Measurements from ENCODE around the gene RCCD1.

The RCCD1 gene

GRCh38 chr15:90931828-90932659 lies 22.6 kb upstream of the RCCD1 start, which contains the start of gene HDDC3:
HDDC3 (minus strand) TSS chr15:90932549; CDS start chr15:90932540, 9 bp downstream.
- no peaks in the 10 kb centered on the region for H3K36me3 ChIP-seq (ENCODE audit: control insufficient read depth, insufficient read depth, low read length)
- DNase-seq: peak; percentile 71 to 82 (median 76)
- H3K4me1 ChIP-seq (ENCODE audit: control insufficient read depth, insufficient read depth, low read length, poor library complexity, severe bottlenecking): peaks cover 43% of the 10 kb centered on the region
- H3K4me3 ChIP-seq (ENCODE audit: insufficient read depth, low read depth, low read length, poor library complexity, severe bottlenecking): peak within 1 kb of the TSS; percentile 74
- no peaks in the 10 kb centered on the region for H3K27me3 ChIP-seq (replicated peaks; ENCODE audit: control insufficient read depth, insufficient read depth, low read length, poor library complexity, severe bottlenecking)
- H3K27ac ChIP-seq (ENCODE audit: insufficient read depth, low read length, poor library complexity, severe bottlenecking): peak within 1 kb of the TSS; percentile 83
- H3K9me3 ChIP-seq (ENCODE audit: control insufficient read depth, low read length): no peaks in the 10 kb centered on the region

GRCh38 chr15:90932660-90932991 lies 22.1 kb upstream of the RCCD1 start:
- Histone ChIP-seq H3K27ac (ENCODE audit: insufficient read depth, low read length, poor library complexity, severe bottlenecking) (peak overlapping the region; percentile 83), H3K4me3 (ENCODE audit: insufficient read depth, low read depth, low read length, poor library complexity, severe bottlenecking) (peak overlapping the region; percentile 74), H3K36me3 (ENCODE audit: control insufficient read depth, insufficient read depth, low read length) (no peaks in the 10 kb centered on the region), H3K4me1 (ENCODE audit: control insufficient read depth, insufficient read depth, low read length, poor library complexity, severe bottlenecking) (peaks cover 43% of the 10 kb centered on the region), H3K9me3 (ENCODE audit: control insufficient read depth, low read length) (no peaks in the 10 kb centered on the region), H3K27me3 (replicated peaks; ENCODE audit: control insufficient read depth, insufficient read depth, low read length, poor library complexity, severe bottlenecking) (no peaks in the 10 kb centered on the region)
- no peak for DNase-seq

GRCh38 chr15:90933301-90933700 lies 21.4 kb upstream of the RCCD1 start:
- DNase-seq: no peak
- Histone ChIP-seq H3K9me3 (ENCODE audit: control insufficient read depth, low read length) (no peaks in the 10 kb centered on the region), H3K4me3 (ENCODE audit: insufficient read depth, low read depth, low read length, poor library complexity, severe bottlenecking) (no peak overlapping the region), H3K36me3 (ENCODE audit: control insufficient read depth, insufficient read depth, low read length) (peaks cover 2% of the 10 kb centered on the region), H3K27ac (ENCODE audit: insufficient read depth, low read length, poor library complexity, severe bottlenecking) (no peak overlapping the region), H3K4me1 (ENCODE audit: control insufficient read depth, insufficient read depth, low read length, poor library complexity, severe bottlenecking) (peaks cover 43% of the 10 kb centered on the region), H3K27me3 (replicated peaks; ENCODE audit: control insufficient read depth, insufficient read depth, low read length, poor library complexity, severe bottlenecking) (no peaks in the 10 kb centered on the region)

GRCh38 chr15:90934256-90934948 lies 20.3 kb upstream of the RCCD1 start:
- peak overlapping the region; percentile 79 for H3K27ac ChIP-seq (ENCODE audit: insufficient read depth, low read length, poor library complexity, severe bottlenecking)
- no peaks in the 10 kb centered on the region for H3K9me3 ChIP-seq (ENCODE audit: control insufficient read depth, low read length)

GRCh38 chr15:90934949-90935751 lies 19.5 kb upstream of the RCCD1 start, which contains the start of gene UNC45A:
UNC45A (plus strand) TSS chr15:90935285; CDS start chr15:90935325, 40 bp downstream.
- peak within 1 kb of the TSS; percentile 71 for H3K4me3 ChIP-seq (ENCODE audit: insufficient read depth, low read depth, low read length, poor library complexity, severe bottlenecking)
- H3K9me3 ChIP-seq (ENCODE audit: control insufficient read depth, low read length): no peaks in the 10 kb centered on the region
- H3K4me1 ChIP-seq (ENCODE audit: control insufficient read depth, insufficient read depth, low read length, poor library complexity, severe bottlenecking): peaks cover 42% of the 10 kb centered on the region
- H3K27ac ChIP-seq (ENCODE audit: insufficient read depth, low read length, poor library complexity, severe bottlenecking): peak within 1 kb of the TSS; percentile 79
- DNase-seq: peak; percentile 87 to 93 (median 91)
- peaks cover 13% of the 10 kb centered on the region for H3K36me3 ChIP-seq (ENCODE audit: control insufficient read depth, insufficient read depth, low read length)
- H3K27me3 ChIP-seq (replicated peaks; ENCODE audit: control insufficient read depth, insufficient read depth, low read length, poor library complexity, severe bottlenecking): no peaks in the 10 kb centered on the region

More at GRCh38 chr15:90934256-90934948, 20.3 kb upstream of the RCCD1 start:
- H3K27me3 ChIP-seq (replicated peaks; ENCODE audit: control insufficient read depth, insufficient read depth, low read length, poor library complexity, severe bottlenecking): no peaks in the 10 kb centered on the region
- peak; percentile 60 to 77 (median 71) for DNase-seq
- peak overlapping the region; percentile 71 for H3K4me3 ChIP-seq (ENCODE audit: insufficient read depth, low read depth, low read length, poor library complexity, severe bottlenecking)
- H3K4me1 ChIP-seq (ENCODE audit: control insufficient read depth, insufficient read depth, low read length, poor library complexity, severe bottlenecking): peaks cover 43% of the 10 kb centered on the region
- peaks cover 6% of the 10 kb centered on the region for H3K36me3 ChIP-seq (ENCODE audit: control insufficient read depth, insufficient read depth, low read length)

- no peaks in the 10 kb centered on the region for H3K27me3 ChIP-seq (replicated peaks; ENCODE audit: control insufficient read depth, insufficient read depth, low read length, poor library complexity, severe bottlenecking)
- no peak for DNase-seq
- peaks cover 27% of the 10 kb centered on the region for H3K4me1 ChIP-seq (ENCODE audit: control insufficient read depth, insufficient read depth, low read length, poor library complexity, severe bottlenecking)
- H3K36me3 ChIP-seq (ENCODE audit: control insufficient read depth, insufficient read depth, low read length): peaks cover 30% of the 10 kb centered on the region
- no peak overlapping the region for H3K27ac ChIP-seq (ENCODE audit: insufficient read depth, low read length, poor library complexity, severe bottlenecking)
- H3K4me3 ChIP-seq (ENCODE audit: insufficient read depth, low read depth, low read length, poor library complexity, severe bottlenecking): no peak overlapping the region
- H3K9me3 ChIP-seq (ENCODE audit: control insufficient read depth, low read length): no peaks in the 10 kb centered on the region
Measured at GRCh38 chr15:90936823-90937222, 17.9 kb upstream of the RCCD1 start.

- Histone ChIP-seq H3K36me3 (ENCODE audit: control insufficient read depth, insufficient read depth, low read length) (peaks cover 44% of the 10 kb centered on the region), H3K9me3 (ENCODE audit: control insufficient read depth, low read length) (no peaks in the 10 kb centered on the region)
Measured at GRCh38 chr15:90938261-90938660, 16.4 kb upstream of the RCCD1 start.

GRCh38 chr15:90939756-90940155 lies 14.9 kb upstream of the RCCD1 start:
- H3K36me3 ChIP-seq (ENCODE audit: control insufficient read depth, insufficient read depth, low read length): peaks cover 59% of the 10 kb centered on the region

More at GRCh38 chr15:90938261-90938660, 16.4 kb upstream of the RCCD1 start:
- DNase-seq: no peak
- Histone ChIP-seq H3K4me3 (ENCODE audit: insufficient read depth, low read depth, low read length, poor library complexity, severe bottlenecking) (no peak overlapping the region), H3K4me1 (ENCODE audit: control insufficient read depth, insufficient read depth, low read length, poor library complexity, severe bottlenecking) (peaks cover 22% of the 10 kb centered on the region), H3K27me3 (replicated peaks; ENCODE audit: control insufficient read depth, insufficient read depth, low read length, poor library complexity, severe bottlenecking) (no peaks in the 10 kb centered on the region), H3K27ac (ENCODE audit: insufficient read depth, low read length, poor library complexity, severe bottlenecking) (no peak overlapping the region)

GRCh38 chr15:90941038-90941437 lies 13.6 kb upstream of the RCCD1 start:
- no peak overlapping the region for H3K27ac ChIP-seq (ENCODE audit: insufficient read depth, low read length, poor library complexity, severe bottlenecking)
- no peaks in the 10 kb centered on the region for H3K9me3 ChIP-seq (ENCODE audit: control insufficient read depth, low read length)
- peaks cover 64% of the 10 kb centered on the region for H3K36me3 ChIP-seq (ENCODE audit: control insufficient read depth, insufficient read depth, low read length)
- no peaks in the 10 kb centered on the region for H3K27me3 ChIP-seq (replicated peaks; ENCODE audit: control insufficient read depth, insufficient read depth, low read length, poor library complexity, severe bottlenecking)
- no peak overlapping the region for H3K4me3 ChIP-seq (ENCODE audit: insufficient read depth, low read depth, low read length, poor library complexity, severe bottlenecking)
- DNase-seq: no peak
- peaks cover 3% of the 10 kb centered on the region for H3K4me1 ChIP-seq (ENCODE audit: control insufficient read depth, insufficient read depth, low read length, poor library complexity, severe bottlenecking)

More at GRCh38 chr15:90939756-90940155, 14.9 kb upstream of the RCCD1 start:
- Histone ChIP-seq H3K27me3 (replicated peaks; ENCODE audit: control insufficient read depth, insufficient read depth, low read length, poor library complexity, severe bottlenecking) (no peaks in the 10 kb centered on the region), H3K4me1 (ENCODE audit: control insufficient read depth, insufficient read depth, low read length, poor library complexity, severe bottlenecking) (peaks cover 11% of the 10 kb centered on the region), H3K4me3 (ENCODE audit: insufficient read depth, low read depth, low read length, poor library complexity, severe bottlenecking) (no peak overlapping the region), H3K27ac (ENCODE audit: insufficient read depth, low read length, poor library complexity, severe bottlenecking) (no peak overlapping the region), H3K9me3 (ENCODE audit: control insufficient read depth, low read length) (no peaks in the 10 kb centered on the region)
- no peak for DNase-seq
